ENCODE data around the gene NFKBIB.
"Not testable (repeated sequence)": the region's sequence is repeated elsewhere in the genome, so short reads cannot be mapped to it uniquely, and the experiment has no call there.

NFKBIB gene, protein sequence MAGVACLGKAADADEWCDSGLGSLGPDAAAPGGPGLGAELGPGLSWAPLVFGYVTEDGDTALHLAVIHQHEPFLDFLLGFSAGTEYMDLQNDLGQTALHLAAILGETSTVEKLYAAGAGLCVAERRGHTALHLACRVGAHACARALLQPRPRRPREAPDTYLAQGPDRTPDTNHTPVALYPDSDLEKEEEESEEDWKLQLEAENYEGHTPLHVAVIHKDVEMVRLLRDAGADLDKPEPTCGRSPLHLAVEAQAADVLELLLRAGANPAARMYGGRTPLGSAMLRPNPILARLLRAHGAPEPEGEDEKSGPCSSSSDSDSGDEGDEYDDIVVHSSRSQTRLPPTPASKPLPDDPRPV

DNA sequence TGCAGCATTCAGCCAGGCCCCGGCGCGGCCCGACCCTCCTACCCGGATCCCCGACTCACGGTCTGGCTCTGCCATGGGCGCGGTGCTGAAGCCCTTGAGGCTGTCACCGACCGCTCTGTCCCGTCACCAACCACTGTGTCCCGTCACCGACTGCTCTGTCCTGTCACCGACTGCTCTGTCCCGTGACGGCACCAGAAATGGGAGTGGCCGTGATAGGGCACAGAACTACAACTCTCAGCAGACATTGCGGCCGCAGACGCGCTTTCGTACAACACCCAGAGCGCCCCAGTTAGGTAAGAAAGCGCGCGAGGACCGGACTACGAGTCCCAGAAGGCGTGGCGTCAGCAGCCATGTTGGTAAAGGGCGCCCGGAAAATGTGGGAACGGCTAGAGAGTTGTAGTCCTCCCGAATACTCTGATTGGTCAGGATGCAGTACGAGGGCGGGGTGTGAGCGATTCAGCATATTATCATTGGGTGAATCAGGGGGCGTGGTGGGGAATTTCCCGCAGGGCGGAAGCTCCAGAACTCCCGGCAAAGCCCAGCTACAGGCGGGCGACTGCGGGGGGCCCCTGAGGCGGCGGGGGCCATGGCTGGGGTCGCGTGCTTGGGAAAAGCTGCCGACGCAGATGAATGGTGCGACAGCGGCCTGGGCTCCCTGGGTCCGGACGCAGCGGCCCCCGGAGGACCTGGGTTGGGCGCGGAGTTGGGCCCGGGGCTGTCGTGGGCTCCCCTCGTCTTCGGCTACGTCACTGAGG lies at the start of gene NFKBIB, which contains the start of gene SIRT2:
Gene NFKBIB, plus strand, starts transcription at position 523 of the 755 bp plus-strand sequence. Its CDS starts 64 bp downstream, at position 587.
Gene SIRT2, minus strand, starts transcription at position 172 of the 755 bp plus-strand sequence. Its CDS starts 97 bp downstream, at position 75.
- DNase-seq (ENCODE audit: low read depth) = peak; percentile 99

DNA sequence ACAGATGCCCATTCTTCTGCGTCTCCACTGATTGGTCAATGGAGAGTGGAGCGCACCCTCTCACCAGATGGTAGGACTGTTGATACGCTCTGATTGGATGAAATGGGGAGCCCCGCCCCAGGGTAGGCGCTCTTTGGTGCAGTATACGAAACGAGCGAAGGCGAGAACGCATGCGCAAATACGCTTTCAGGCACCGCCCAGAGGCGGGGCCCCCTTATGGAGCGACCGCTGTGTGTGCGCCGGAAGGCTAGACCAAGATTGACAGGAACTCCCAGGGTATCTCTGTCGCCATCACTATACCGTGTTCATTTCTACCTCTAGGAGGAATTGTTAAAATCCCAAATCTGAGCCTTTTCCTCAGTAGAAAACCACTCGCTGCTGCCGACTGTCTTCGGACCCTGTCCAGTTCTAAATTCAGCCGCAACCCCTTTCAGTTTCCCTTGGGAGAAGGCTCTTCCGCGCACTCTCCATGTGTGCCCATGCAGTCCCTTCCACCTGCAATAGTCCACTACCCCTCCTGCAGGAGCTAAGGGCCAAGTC lies 49.3 kb upstream of the NFKBIB start:
- DNase-seq (ENCODE audit: low read depth) = no peak

DNA sequence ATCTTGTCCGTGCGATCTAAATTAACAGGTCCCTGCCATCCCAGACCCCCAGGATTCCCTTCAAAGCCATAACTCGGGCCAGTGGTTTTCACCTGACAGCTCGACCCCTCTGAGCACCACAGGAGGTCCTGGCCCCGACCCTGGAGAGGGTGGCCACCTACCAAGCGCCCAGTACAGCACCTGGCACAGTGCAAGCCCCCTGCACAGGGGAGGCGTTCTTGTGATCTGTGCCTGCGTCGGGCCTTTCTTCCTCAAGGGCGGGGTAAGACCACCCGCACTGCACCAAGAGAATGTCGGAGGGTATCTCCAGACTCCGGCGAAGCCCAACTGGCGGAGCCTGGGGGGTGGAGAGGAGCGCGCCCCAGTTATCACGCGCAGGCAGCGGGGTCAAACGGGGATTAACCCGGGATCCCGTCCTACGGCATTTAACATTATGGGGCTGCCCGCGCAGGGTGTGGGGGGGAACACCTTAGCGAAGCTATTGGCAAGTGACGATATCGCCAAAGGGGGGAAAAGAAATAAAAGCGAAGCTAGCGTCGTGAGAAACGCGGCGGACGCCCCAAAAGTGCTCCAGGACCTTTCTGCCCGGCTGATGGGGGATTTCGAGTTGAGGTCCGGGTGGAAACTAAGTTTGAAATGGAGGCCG lies 48.7 kb upstream of the NFKBIB start:
- DNase-seq (ENCODE audit: low read depth) = no peak

DNA sequence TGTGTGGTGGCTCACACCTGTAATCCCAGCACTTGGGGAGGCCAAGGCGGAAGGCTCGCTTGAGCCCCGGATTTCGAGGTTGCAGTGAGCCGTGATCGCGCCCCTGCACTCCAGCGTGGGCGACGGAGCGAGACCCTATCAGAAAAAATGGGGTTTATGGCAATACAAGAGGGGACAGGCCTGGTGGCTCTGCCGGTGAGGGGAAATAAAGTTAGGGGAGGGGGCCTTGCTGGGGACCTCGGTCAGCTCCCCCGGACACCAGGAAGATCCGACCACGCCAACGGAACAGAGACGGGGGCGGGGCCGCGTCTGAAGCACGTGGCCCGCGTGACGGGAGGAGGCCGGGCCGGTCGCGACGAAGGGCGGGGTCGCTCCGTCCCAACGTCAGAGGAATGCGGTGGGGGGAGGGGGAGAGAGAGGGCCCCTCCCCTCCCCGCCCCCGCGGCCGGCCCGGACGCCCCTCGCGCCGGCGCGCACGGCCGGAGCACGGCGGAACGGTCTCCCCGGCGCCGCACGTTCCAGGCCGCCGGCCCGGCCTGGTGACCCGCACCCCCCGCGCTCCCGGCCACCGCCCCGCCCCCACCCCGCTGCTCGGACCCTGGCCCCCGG lies 48.0 kb upstream of the NFKBIB start:
- no peak for DNase-seq (ENCODE audit: low read depth)

DNA sequence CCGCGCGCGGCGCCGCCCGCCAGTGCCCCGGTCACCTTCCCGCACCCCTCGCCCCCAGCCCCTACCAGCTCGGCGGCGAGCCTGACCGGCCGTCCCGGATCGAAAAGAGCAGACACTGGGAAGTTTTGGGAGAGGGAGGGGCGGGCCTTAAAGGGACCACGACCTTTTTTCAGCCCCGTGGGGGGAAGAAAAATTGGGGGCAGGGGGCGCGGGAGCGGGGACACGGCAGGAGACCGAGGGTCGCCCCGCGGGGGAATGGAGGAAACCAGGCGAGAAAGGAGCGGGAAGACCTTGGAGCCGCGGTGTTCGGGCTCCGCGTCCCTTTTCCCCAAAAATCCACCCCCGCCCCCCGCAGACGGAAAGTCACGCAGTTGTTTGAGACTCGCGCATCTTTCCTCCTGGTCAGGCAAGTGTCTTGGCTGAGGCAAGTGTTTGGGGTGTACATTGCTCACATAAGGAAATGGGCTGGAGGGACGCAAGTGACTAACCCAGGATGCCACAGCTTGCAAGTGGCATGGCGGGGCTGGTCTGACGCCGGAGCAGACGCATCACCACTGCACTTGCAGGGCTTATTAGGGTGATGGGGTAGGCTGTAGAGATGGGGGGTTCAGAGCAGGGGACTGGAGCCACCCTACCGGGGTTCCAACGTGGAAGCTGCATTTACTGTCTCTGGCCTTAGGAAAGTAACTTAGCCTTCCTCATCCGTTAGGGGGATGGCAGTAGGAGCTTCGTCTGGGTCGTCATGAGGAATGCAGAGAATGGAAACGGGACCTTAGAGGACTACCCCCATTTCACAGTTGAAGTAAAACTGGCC lies 47.3 kb upstream of the NFKBIB start:
- no peak for DNase-seq (ENCODE audit: low read depth)

DNA sequence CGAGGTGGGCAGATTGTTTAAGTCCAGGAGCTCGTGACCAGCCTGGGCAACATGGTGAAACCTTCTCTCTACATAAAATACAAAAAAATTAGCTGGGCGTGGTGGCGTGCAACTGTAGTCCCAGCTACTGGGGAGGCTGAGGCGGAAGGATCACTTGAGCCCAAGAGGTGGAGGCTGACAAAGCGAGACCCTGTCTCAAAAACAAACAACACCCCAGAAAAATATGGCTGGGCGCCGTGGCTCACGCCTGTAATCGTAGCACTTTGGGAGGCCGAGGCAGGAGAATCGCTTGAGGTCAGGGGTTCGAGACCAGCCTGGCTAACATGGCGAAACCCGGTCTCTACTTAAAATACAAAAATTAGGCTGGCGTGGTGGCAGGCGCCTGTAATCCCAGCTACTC lies 46.6 kb upstream of the NFKBIB start:
- DNase-seq (ENCODE audit: low read depth) = no peak

DNA sequence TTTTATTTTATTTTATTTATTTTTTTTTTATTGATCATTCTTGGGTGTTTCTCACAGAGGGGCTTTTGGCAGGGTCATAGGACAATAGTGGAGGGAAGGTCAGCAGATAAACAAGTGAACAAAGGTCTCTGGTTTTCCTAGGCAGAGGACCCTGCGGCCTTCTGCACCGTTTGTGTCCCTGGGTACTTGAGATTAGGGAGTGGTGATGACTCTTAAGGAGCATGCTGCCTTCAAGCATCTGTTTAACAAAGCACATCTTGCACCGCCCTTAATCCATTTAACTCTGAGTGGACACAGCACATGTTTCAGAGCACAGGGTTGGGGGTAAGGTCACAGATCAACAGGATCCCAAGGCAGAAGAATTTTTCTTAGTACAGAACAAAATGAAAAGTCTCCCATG lies 44.8 kb upstream of the NFKBIB start:
- not testable (repeated sequence) for DNase-seq (ENCODE audit: low read depth)

DNA sequence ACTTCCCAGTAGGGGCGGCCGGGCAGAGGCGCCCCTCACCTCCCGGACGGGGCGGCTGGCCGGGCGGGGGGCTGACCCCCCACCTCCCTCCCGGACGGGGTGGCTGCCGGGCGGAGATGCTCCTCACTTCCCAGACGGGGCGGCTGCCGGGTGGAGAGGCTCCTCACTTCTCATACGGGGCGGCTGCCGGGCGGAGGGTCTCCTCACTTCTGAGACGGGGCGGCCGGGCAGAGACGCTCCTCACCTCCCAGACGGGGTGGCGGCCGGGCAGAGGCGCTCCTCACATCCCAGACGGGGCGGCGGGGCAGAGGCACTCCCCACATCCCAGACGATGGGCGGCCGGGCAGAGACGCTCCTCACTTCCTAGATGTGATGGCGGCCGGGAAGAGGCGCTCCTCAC lies 44.0 kb upstream of the NFKBIB start:
- DNase-seq (ENCODE audit: low read depth) = not testable (repeated sequence)

DNA sequence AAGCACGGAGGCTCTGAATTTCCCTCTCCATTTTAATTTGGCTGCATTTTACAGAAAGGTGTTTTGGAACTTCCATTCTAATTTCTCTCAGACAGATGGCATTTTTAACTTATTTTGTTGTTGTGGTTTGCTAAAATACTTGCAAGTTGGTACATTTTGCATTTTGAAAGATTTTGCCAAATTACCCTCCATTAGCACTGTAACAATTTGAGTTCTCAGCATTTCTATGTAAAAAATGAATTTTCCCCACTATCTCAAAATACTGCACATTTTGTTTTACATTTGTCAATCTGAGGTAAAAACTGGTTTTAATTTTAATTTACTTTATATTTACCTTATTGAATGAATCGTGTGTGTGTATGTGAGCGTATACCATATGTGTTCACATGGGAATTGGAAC lies 43.0 kb upstream of the NFKBIB start:
- DNase-seq (ENCODE audit: low read depth) = no peak

DNA sequence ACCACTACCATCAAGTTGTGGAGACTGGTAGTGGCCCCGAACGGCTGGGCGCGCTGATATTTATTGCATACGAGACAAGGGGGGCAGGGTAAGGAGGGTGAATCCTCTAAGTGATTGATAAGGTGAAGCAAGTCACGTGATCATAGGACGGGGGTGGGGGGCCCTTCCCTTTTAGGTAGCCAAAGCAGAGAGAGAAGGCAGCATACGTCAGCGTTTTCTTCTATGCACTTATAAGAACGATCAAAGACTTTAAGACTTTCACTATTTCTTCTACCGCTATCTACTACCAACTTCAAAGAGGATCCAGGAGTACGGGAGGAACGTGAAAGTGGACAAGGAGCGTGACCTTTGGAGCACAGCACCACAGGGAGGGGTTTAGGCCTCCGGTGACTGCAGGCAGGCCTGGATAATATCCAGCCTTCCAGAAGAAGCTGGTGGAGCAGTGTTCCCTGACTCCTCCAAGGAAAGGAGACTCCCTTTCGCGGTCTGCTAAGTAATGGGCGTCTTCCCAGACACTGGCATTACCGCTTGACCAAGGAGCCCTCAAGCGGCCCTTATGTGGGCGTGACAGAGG lies 40.1 kb upstream of the NFKBIB start:
- not testable (repeated sequence) for DNase-seq (ENCODE audit: low read depth)

DNA sequence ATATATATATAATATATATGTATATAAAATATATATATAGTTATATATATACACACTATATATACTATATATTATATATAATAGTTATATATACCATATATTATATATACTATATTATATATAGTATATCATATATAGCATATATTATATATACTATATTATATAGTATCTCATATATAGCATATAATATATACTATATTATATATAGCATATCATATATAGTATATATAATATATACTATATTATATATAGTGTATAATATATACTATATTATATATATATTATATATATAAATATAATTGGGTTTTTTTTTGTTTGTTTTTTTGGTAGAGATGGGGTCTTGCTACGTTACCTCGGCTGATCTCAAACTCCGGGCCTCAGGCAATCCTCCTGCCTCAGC lies 38.4 kb upstream of the NFKBIB start:
- no peak for DNase-seq (ENCODE audit: low read depth)

DNA sequence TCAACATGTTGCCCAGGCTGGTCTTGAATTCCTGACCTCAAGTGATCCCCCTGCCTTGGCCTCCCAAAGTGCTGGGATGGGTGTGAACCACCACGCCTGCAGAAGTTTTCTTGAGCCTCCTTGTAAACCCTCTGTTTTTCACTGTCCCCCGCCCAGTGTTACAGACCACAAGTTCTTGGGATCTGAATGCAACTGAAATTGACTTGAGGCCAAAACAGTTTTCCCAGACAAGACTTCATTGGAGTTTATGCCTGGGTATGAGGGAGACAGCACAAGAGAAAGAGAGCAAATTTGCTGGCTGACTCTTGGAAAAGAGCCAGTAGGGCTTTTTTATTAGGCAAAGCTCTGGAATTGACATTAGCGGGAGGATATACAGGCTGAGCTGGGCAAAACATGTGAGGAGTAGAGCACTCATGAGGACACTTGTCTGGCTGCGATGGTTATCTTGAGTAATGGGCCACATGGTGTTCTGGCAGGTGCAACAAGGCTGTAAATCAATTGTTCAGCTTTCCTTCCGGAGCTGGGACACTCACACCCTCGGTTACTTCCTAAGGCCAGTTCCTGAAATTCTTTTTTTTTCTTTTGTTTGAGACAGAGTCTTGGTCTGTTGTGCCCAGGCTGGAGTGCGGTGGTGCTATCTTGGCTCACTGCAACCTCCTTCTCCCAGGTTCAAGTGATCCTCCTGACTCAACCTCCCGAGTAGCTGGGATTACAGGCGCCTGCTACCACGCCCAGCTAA lies 37.3 kb upstream of the NFKBIB start:
- no peak for DNase-seq (ENCODE audit: low read depth)

DNA sequence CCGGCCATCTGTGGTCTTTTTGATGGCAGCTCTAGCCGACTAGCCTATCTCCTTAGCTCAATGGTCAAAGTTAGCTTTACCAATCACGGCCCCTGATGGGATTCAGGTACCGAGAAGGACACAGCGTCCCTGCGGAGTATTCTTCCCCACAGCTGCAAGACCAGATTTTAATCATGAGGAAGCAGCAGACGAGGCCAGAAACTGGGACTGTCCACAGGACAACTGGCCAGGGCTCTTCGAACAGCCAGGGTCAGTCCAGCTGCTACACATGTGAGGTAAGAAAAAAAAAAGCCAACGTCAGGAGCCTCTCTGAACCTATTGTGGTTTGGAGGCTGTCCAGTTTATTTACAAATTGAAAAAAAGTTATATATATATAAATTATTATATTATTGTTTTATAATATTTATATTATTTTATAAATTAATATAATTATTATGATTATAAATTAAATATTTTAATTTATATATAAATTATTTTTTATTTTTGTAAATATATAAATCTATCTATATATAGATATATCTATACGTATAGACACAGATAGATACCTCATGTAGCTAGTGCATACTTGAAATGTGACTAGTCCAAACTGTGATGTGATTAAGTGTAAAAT lies 32.5 kb upstream of the NFKBIB start:
- no peak for DNase-seq (ENCODE audit: low read depth)

DNA sequence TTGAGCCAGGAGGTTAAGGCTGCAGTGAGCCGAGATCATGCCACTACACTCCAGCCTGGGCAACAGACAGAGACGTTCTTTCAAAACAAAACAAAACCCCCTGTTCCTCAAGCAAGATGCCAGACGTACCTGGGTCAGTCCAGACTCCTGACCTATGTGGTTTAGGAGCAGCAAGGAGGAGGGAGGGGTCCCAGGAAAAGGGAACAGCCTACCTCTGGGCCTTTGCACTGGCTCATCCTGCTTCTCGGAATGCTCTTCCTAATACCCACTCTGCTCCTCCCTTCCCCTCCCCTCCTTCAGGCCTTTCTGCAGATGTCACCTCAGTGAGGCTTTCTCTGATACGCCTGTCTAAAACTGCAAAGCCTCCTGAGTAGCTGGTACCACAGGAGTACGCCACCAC lies 31.2 kb upstream of the NFKBIB start:
- no peak for DNase-seq (ENCODE audit: low read depth)

DNA sequence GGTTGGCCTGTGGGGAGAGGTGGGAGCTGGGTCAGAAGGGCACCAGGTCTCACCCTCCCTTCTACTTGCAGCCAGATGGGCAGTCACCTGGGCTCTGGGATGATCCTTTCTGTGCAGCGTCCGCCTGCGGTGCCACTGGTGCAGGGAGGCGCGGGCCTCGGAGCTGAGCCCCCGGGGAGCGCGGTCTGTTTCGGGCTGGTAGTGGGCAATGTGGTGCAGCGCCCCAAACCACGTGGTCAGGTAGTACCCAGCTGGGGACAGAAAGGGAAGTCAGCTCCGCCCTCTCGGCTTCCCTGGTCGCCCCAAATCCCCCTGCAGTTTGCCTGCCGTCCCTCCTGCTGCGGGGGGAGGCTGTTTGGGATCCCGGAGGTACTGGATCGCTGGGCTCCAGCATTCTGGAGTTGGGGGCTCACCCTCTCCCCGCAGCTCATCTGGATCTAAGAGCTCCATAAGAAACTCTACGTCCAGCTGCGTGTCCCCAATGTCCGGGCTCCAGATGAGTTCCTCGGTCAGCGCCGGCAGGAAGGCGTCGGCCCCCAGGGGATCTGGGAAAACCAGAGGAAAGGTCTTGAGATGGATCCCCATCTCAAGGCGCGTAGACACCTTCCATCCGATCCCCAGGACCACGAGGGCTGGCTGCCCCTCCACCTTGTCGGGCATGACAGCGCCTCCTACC lies 30.5 kb upstream of the NFKBIB start:
- no peak for DNase-seq (ENCODE audit: low read depth)

DNA sequence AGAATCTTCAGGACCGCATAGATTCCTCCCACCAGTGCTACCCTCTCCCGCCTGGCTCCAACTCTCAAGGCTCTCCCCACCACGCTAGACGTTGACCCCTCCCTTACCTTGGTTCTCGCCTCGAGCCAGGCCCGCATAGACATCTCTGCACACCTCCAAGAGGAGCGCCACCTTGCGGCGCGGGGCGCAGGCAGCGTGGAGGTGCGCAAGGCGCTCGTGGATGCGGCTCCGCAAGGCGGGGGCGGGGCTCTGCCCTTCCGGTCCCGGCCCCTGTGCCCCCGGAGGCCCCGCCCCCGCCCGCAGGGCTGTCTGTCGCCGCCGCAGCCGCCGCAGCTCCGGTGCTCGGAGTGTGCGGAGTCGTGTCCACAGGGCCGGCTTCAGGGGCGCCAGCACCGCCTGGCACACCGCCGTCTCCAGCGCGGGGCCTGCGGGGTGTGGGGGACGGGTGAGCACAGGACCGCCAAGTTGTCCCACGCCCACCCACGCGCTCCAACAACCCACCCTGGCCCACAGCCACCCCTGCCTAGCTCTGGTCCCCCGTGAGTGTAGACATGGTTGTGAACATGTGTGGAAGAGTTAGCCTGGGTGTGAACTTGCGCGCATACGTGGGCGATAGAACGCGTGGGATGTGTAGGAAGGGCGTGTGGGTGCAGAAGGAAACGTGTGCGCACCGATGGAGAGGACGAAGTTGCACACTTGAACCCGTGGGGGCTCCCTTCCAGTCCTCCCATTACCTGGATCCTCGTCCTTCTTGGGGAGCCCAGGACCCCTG lies 29.7 kb upstream of the NFKBIB start:
- DNase-seq (ENCODE audit: low read depth) = no peak

DNA sequence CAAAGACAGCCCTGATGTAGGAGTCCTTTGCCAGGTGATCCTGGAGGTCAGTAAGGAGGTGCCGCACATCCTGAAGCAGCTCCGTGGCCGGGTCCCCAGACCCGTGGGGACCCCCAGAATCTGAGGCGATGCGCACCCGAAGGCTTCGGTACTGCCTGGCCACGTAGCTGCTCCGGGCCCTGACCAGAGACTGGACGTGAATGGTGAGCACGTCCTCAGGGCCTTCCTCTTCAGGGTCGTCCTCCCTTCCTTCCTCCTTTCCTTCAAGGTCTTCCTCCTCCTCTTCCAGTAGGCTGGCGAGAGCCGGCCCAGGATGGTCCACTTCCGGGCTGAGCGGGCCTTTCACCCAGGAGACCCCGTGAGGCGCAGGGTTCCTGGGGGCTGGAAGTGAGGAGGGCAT lies 29.2 kb upstream of the NFKBIB start:
- no peak for DNase-seq (ENCODE audit: low read depth)

DNA sequence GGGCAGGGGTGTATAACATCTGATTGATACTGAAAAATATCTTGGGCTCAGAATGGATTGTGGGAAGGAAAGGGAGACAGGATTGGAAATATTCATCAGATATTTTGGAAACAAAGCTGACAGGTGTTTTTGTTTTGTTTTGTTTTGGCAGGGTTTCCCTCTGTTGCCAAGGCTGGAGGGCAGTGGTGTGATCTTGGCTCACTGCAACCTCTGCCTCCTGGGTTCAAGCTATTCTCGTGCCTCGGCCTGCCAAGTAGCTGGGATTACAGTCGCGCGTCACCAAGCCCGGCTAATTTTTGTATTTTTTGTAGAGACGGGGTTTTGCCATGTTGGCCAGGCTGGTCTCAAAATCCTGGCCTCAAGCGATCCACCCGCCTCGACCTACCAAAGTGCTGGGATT lies 26.4 kb upstream of the NFKBIB start:
- not testable (repeated sequence) for DNase-seq (ENCODE audit: low read depth)

Data from non-pigmented ciliary epithelial cell (primary cell).